Spleen (tissue), 7 donors: ENCODE results near the gene TMEM164.

Experiments used
- CTCF ChIP-seq, 11 experiments: fragments of 200-600 bp in 7 of 11; fragments of 450-650 bp in 4 of 11; sonication (generic) in 4 of 11; IDR thresholded peaks in 8 of 11; conservative IDR thresholded peaks in 3 of 11; 1 replicate in 7 of 11; 2 replicates in 4 of 11; pipeline versions ENCODE4 v1.4.0 to v1.8.0; 2016 to 2021; ENCODE audit warnings: antibody characterized with exemption in 11 of 11, inconsistent platforms in 4 of 11, mild to moderate bottlenecking in 1 of 11
- POLR2A ChIP-seq, 3 donors: fragments of 450-650 bp; IDR thresholded peaks; one replicate each; pipeline ENCODE4 v1.5.1; 2017; ENCODE audit warnings: antibody characterized with exemption in 3 of 3, mild to moderate bottlenecking in 1 of 3
- POLR2AphosphoS5 ChIP-seq, 3 donors: sonication (generic); formaldehyde crosslinking; IDR thresholded peaks; one replicate each; pipeline ENCODE4 v1.5.1; 2017; ENCODE audit warnings: antibody characterized with exemption in 3 of 3
- donor health status: DM: no; HTN: no; CAD: no; lungs with moderate emphysema.
- donor health status: DM: no; HTN: no; CAD: no.
- donor health status: DM: no; HTN: no; CAD: no.

- TF ChIP-seq CTCF (IDR thresholded peaks at IDR 0.05 in 8 of 11, conservative IDR thresholded peaks at IDR 0.05 in 3 of 11) (no peak), POLR2A (IDR thresholded peaks at IDR 0.05) (no peak), POLR2AphosphoS5 (IDR thresholded peaks at IDR 0.05) (no peak)
These were observed 178.0 kb downstream of the TMEM164 start for GRCh38 chrX:110180928-110181310.
